ENCODE measurements around the gene SERINC2.
"Not testable (repeated sequence)": the region's sequence is repeated elsewhere in the genome, so short reads cannot be mapped to it uniquely, and the experiment has no call there.

SERINC2 gene

DNA sequence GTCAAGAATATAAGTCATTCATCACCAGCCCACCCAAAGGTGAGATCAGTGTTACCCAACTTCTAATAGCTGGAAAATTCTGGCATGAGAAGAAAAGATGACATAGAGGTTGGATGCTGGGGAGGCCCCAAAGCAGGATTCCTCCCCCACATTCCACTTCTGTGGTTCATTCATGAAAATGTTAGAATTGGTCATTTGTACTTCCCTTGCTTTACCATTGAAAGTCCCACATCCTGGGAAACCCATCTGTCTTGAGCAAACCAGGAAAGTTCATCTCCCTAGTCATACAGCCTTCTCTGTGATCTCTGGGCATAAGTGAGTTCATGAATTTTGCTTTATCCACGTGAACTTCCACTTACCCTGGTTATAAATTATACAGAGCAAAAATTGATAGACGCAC, 66.8 kb downstream of the SERINC2 start:
- H3K4me3 ChIP-seq (ENCODE audit: low read length): no peak overlapping the region
- peaks cover 4% of the 10 kb centered on the region; the same call in 1 of the 2 replicates for H3K4me1 ChIP-seq (ENCODE audit: insufficient read depth, low read length)
- H3K9ac ChIP-seq (ENCODE audit: low read depth, low read length): no peak overlapping the region
- H3K9me3 ChIP-seq (ENCODE audit: insufficient read depth, low read depth, low read length): peaks cover 6% of the 10 kb centered on the region
- H3K27me3 ChIP-seq (ENCODE audit: insufficient read depth, low read length): no peaks in the 10 kb centered on the region
- H3K36me3 ChIP-seq (ENCODE audit: insufficient read depth, low read depth, low read length): no peaks in the 10 kb centered on the region
- no peak overlapping the region for H3K27ac ChIP-seq (ENCODE audit: low read length)

- H3K9me3 ChIP-seq (ENCODE audit: insufficient read depth, low read depth, low read length); H3K4me3 ChIP-seq (ENCODE audit: low read length); H3K27me3 ChIP-seq (ENCODE audit: insufficient read depth, low read length); H3K9ac ChIP-seq (ENCODE audit: low read depth, low read length); H3K27ac ChIP-seq (ENCODE audit: low read length); H3K36me3 ChIP-seq (ENCODE audit: insufficient read depth, low read depth, low read length); H3K4me1 ChIP-seq (ENCODE audit: insufficient read depth, low read length): not testable (repeated sequence)
Observed at GRCh38 chr1:31480426-31480825, 67.4 kb downstream of the SERINC2 start.

- peaks cover 6% of the 10 kb centered on the region for H3K9me3 ChIP-seq (ENCODE audit: insufficient read depth, low read depth, low read length)
- H3K9ac ChIP-seq (ENCODE audit: low read depth, low read length): no peak overlapping the region
- no peak overlapping the region for H3K27ac ChIP-seq (ENCODE audit: low read length)
- no peaks in the 10 kb centered on the region for H3K27me3 ChIP-seq (ENCODE audit: insufficient read depth, low read length)
- H3K36me3 ChIP-seq (ENCODE audit: insufficient read depth, low read depth, low read length): no peaks in the 10 kb centered on the region
- H3K4me3 ChIP-seq (ENCODE audit: low read length): no peak overlapping the region
- peaks cover 10% of the 10 kb centered on the region; the same call in 1 of the 2 replicates for H3K4me1 ChIP-seq (ENCODE audit: insufficient read depth, low read length)
Observed at GRCh38 chr1:31482482-31483011, 69.5 kb downstream of the SERINC2 start.

GRCh38 chr1:31483012-31483946, 70.3 kb downstream of the SERINC2 start:
- H3K9ac ChIP-seq (ENCODE audit: low read depth, low read length): no peak overlapping the region
- no peak overlapping the region for H3K27ac ChIP-seq (ENCODE audit: low read length)
- no peak overlapping the region for H3K4me3 ChIP-seq (ENCODE audit: low read length)

More at GRCh38 chr1:31483012-31483946, 70.3 kb downstream of the SERINC2 start:
- peaks cover 6% of the 10 kb centered on the region for H3K9me3 ChIP-seq (ENCODE audit: insufficient read depth, low read depth, low read length)
- peaks cover 10% of the 10 kb centered on the region; the same call in 1 of the 2 replicates for H3K4me1 ChIP-seq (ENCODE audit: insufficient read depth, low read length)
- H3K27me3 ChIP-seq (ENCODE audit: insufficient read depth, low read length): no peaks in the 10 kb centered on the region
- H3K36me3 ChIP-seq (ENCODE audit: insufficient read depth, low read depth, low read length): no peaks in the 10 kb centered on the region
